H9 (cell line): ENCODE data around the gene INVS. TPM values are rescaled to one million over a fixed set of nuclear protein-coding genes. Genes with fewer than 3 reads are reported as not detected.

Experiments used
- DNase-seq: peaks from one replicate; pipeline ENCODE4 v3.0.0-alpha.2; 2017
- H2AFZ ChIP-seq: one replicate; pipeline ENCODE4 v1.6.1; 2013; ENCODE audit warnings: mild to moderate bottlenecking, low read length, control low read depth, moderate library complexity
- H2AK5ac ChIP-seq: 2 replicates; pipeline ENCODE4 v1.6.1; 2013; ENCODE audit warnings: low read length, control low read depth, mixed read lengths; ENCODE audit not compliant: insufficient read length
- H2BK120ac ChIP-seq: one replicate; pipeline ENCODE4 v1.6.1; 2013; ENCODE audit warnings: low read depth, mild to moderate bottlenecking, low read length, control low read depth, inconsistent platforms; ENCODE audit not compliant: poor library complexity, severe bottlenecking
- H2BK12ac ChIP-seq: 2 replicates; pipeline ENCODE4 v1.6.1; 2013; ENCODE audit warnings: low read length, control low read depth, mixed read lengths, low read depth; ENCODE audit not compliant: insufficient read length
- H2BK15ac ChIP-seq: 2 replicates; pipeline ENCODE4 v1.6.1; 2013; ENCODE audit warnings: low read depth, low read length, control low read depth
- H2BK20ac ChIP-seq: one replicate; pipeline ENCODE4 v1.6.1; 2013; ENCODE audit warnings: low read depth, mild to moderate bottlenecking, low read length, control low read depth, inconsistent platforms; ENCODE audit not compliant: poor library complexity, severe bottlenecking
- H2BK5ac ChIP-seq: 2 replicates; pipeline ENCODE4 v1.6.1; 2013; ENCODE audit warnings: low read length, control low read depth, mixed read lengths; ENCODE audit not compliant: insufficient read length
- H3K14ac ChIP-seq: 2 replicates; pipeline ENCODE4 v1.6.1; 2013; ENCODE audit warnings: low read length, control low read depth; ENCODE audit not compliant: insufficient read depth
- H3K18ac ChIP-seq: 2 replicates; pipeline ENCODE4 v1.6.1; 2013; ENCODE audit warnings: low read depth, mild to moderate bottlenecking, mixed read lengths, low read length, control low read depth; ENCODE audit not compliant: insufficient read length
- H3K23ac ChIP-seq: 2 replicates; pipeline ENCODE4 v1.6.1; 2013; ENCODE audit warnings: low read length, control low read depth, mixed read lengths, low read depth; ENCODE audit not compliant: insufficient read length
- H3K23me2 ChIP-seq: 2 replicates; pipeline ENCODE4 v1.6.1; 2013; ENCODE audit warnings: low read depth, mild to moderate bottlenecking, mixed read lengths, low read length, control low read depth; ENCODE audit not compliant: insufficient read length, poor library complexity, severe bottlenecking
- H3K27ac ChIP-seq: 2 replicates; pipeline ENCODE4 v1.5.1; 2013; ENCODE audit warnings: low read length, control low read depth, mixed read lengths, low read depth; ENCODE audit not compliant: insufficient read length
- H3K27me3 ChIP-seq: 2 replicates; pipeline ENCODE4 v1.6.1; 2013; ENCODE audit warnings: low read length, control low read depth, inconsistent platforms; ENCODE audit not compliant: insufficient read depth
- H3K4ac ChIP-seq: 2 replicates; pipeline ENCODE4 v1.6.1; 2013; ENCODE audit warnings: low read depth, mild to moderate bottlenecking, control low read depth, inconsistent platforms, low read length, moderate library complexity
- H3K4me1 ChIP-seq: 2 replicates; pipeline ENCODE4 v1.6.1; 2013; ENCODE audit warnings: low read length, control low read depth, inconsistent platforms; ENCODE audit not compliant: insufficient read depth
- H3K4me2 ChIP-seq: 2 replicates; pipeline ENCODE4 v1.6.1; 2013; ENCODE audit warnings: low read length, control low read depth, mixed read lengths; ENCODE audit not compliant: insufficient read length, insufficient read depth
- H3K56ac ChIP-seq: 2 replicates; pipeline ENCODE4 v1.6.1; 2013; ENCODE audit warnings: low read depth, mild to moderate bottlenecking, mixed read lengths, low read length, control low read depth; ENCODE audit not compliant: insufficient read length
- H3K79me1 ChIP-seq: 2 replicates; pipeline ENCODE4 v1.6.1; 2013; ENCODE audit warnings: low read depth, mild to moderate bottlenecking, moderate library complexity, low read length, control low read depth, inconsistent platforms; ENCODE audit not compliant: insufficient read depth, poor library complexity, severe bottlenecking
- H3K79me2 ChIP-seq: 2 replicates; pipeline ENCODE4 v1.6.1; 2013; ENCODE audit warnings: low read length, control low read depth, inconsistent platforms; ENCODE audit not compliant: insufficient read depth
- H3K9ac ChIP-seq: 2 replicates; pipeline ENCODE4 v1.6.1; 2013; ENCODE audit warnings: low read length, control low read depth, mixed read lengths; ENCODE audit not compliant: insufficient read length; ENCODE audit errors: extremely low read depth
- H3K9me3 ChIP-seq: one replicate; pipeline ENCODE4 v1.6.1; 2013; ENCODE audit warnings: low read depth, low read length, inconsistent platforms; ENCODE audit not compliant: control insufficient read depth
- H3T11ph ChIP-seq: one replicate; pipeline ENCODE4 v1.6.1; 2013; ENCODE audit warnings: mild to moderate bottlenecking, low read length, control low read depth, inconsistent platforms
- H4K20me1 ChIP-seq: one replicate; pipeline ENCODE4 v1.6.1; 2013; ENCODE audit not compliant: control insufficient read depth, insufficient read length, insufficient read depth
- H4K5ac ChIP-seq: 2 replicates; pipeline ENCODE4 v1.6.1; 2013; ENCODE audit warnings: low read depth, mild to moderate bottlenecking, mixed read lengths, low read length, control low read depth; ENCODE audit not compliant: insufficient read length
- H4K8ac ChIP-seq: replicated peaks from 2 replicates; pipeline ENCODE4 v1.6.1; 2013; ENCODE audit warnings: low read length, control low read depth, mixed read lengths, low read depth; ENCODE audit not compliant: insufficient read length
- H4K91ac ChIP-seq: 2 replicates; pipeline ENCODE4 v1.6.1; 2013; ENCODE audit warnings: low read depth, mild to moderate bottlenecking, moderate library complexity, mixed read lengths, low read length, control low read depth; ENCODE audit not compliant: insufficient read length
- H3K27ac Mint-ChIP-seq, 3 experiments: 2 replicates in 2 of 3; 3 replicates in 1 of 3; pipeline ENCODE4 v1.8.0; 2020 to 2021; ENCODE audit warnings: mixed read lengths in 3 of 3, mild to moderate bottlenecking in 1 of 3, moderate library complexity in 1 of 3
- H3K27me3 Mint-ChIP-seq: 2 replicates; pipeline ENCODE4 v1.8.0; 2021; ENCODE audit warnings: low read depth, mild to moderate bottlenecking, moderate library complexity, mixed read lengths
- H3K36me3 Mint-ChIP-seq, 3 experiments: 2 replicates in 2 of 3; 3 replicates in 1 of 3; pipeline ENCODE4 v1.8.0; 2020 to 2021; ENCODE audit warnings: low read depth in 3 of 3, mixed read lengths in 3 of 3; ENCODE audit not compliant: insufficient read depth in 1 of 3
- H3K4me1 Mint-ChIP-seq, 2 experiments: 2 replicates each; pipeline ENCODE4 v1.8.0; 2020; ENCODE audit warnings: mixed read lengths in 2 of 2
- H3K4me3 Mint-ChIP-seq, 2 experiments: 2 replicates in 1 of 2; 3 replicates in 1 of 2; pipeline ENCODE4 v1.8.0; 2020 to 2021; ENCODE audit warnings: mild to moderate bottlenecking in 2 of 2, mixed read lengths in 2 of 2, moderate library complexity in 1 of 2
- H3K9me3 Mint-ChIP-seq, 2 experiments: 2 replicates in 1 of 2; 3 replicates in 1 of 2; pipeline ENCODE4 v1.8.0; 2020; ENCODE audit warnings: mild to moderate bottlenecking in 2 of 2, mixed read lengths in 2 of 2, moderate library complexity in 1 of 2
- CTCF ChIP-seq: fragments of 200-600 bp; sonication (generic); conservative IDR thresholded peaks from 3 replicates; pipeline ENCODE4 v1.8.0; 2021; ENCODE audit warnings: antibody characterized with exemption, mild to moderate bottlenecking
- WGBS: extraction: QIAGEN DNeasy Blood & Tissue Kit; methylation state at CpG from one replicate; pipeline ENCODE4 v1.1.7; 2013; ENCODE audit warnings: missing lambda C conversion rate, low lambda C conversion rate, mixed read lengths; ENCODE audit not compliant: insufficient read length; ENCODE audit errors: extremely low coverage; 5-methylcytosine and 5-hydroxymethylcytosine counted together
- total RNA-seq: library from RNA; stranded (reverse); gene quantifications from 2 replicates; pipeline ENCODE4 v1.2.1, GENCODE V29; 2021

INVS gene
- total RNA-seq, 1 experiment from 2014 or later, result 7.5 TPM

GRCh38 chr9:100105861-100106260 is 6.8 kb downstream of the INVS start:
- no peak overlapping the region for H3K27ac Mint-ChIP-seq
- Histone ChIP-seq H3K23me2 (no peaks in the 10 kb centered on the region), H4K5ac (no peak overlapping the region)

More at GRCh38 chr9:100105861-100106260, 6.8 kb downstream of the INVS start:
- Histone ChIP-seq H2BK15ac (no peak overlapping the region), H3K9ac (no peak overlapping the region), H3K27ac (no peak overlapping the region), H3K14ac (no peak overlapping the region), H3K18ac (no peak overlapping the region), H3K79me2 (no peaks in the 10 kb centered on the region), H3K27me3 (no peaks in the 10 kb centered on the region), H2BK12ac (no peak overlapping the region), H4K8ac (no peak overlapping the region), H3K79me1 (no peaks in the 10 kb centered on the region), H2AK5ac (no peak overlapping the region), H3T11ph (no peak overlapping the region), H4K91ac (no peak overlapping the region), H3K4ac (no peak overlapping the region), H3K23ac (no peak overlapping the region), H2BK5ac (no peak overlapping the region), H2AFZ (no peak overlapping the region), H2BK120ac (no peak overlapping the region), H3K4me2 (no peak overlapping the region), H3K4me1 (no peaks in the 10 kb centered on the region), H2BK20ac (no peak overlapping the region), H3K56ac (no peak overlapping the region), H4K20me1 (no peaks in the 10 kb centered on the region), H3K9me3 (no peaks in the 10 kb centered on the region)
- TF ChIP-seq CTCF, result no peak
- Mint-ChIP-seq H3K9me3 (no peaks in the 10 kb centered on the region), H3K27me3 (no peaks in the 10 kb centered on the region), H3K4me1 (peaks cover 7 to 8% of the 10 kb centered on the region in 2 experiments; a peak in 3 of 4 replicates), H3K4me3 (no peak overlapping the region), H3K36me3 (peaks cover 0 to 6% (median 0%) of the 10 kb centered on the region in 3 experiments; a peak in 2 of 7 replicates)
- WGBS, result no CpG with 5 or more reads among the region's 1 CpG
- no peak for DNase-seq
